ENCODE results near the gene TPGS1. TPM values are rescaled to one million over a fixed set of nuclear protein-coding genes. Genes with fewer than 3 reads are reported as not detected.

TPGS1 gene
- total and polyA plus RNA-seq, 2 of the 8 experiments (the other 6 are each of a cell fraction or from before 2014, with no cell fraction given) = 9.1 to 10.6 TPM

DNA sequence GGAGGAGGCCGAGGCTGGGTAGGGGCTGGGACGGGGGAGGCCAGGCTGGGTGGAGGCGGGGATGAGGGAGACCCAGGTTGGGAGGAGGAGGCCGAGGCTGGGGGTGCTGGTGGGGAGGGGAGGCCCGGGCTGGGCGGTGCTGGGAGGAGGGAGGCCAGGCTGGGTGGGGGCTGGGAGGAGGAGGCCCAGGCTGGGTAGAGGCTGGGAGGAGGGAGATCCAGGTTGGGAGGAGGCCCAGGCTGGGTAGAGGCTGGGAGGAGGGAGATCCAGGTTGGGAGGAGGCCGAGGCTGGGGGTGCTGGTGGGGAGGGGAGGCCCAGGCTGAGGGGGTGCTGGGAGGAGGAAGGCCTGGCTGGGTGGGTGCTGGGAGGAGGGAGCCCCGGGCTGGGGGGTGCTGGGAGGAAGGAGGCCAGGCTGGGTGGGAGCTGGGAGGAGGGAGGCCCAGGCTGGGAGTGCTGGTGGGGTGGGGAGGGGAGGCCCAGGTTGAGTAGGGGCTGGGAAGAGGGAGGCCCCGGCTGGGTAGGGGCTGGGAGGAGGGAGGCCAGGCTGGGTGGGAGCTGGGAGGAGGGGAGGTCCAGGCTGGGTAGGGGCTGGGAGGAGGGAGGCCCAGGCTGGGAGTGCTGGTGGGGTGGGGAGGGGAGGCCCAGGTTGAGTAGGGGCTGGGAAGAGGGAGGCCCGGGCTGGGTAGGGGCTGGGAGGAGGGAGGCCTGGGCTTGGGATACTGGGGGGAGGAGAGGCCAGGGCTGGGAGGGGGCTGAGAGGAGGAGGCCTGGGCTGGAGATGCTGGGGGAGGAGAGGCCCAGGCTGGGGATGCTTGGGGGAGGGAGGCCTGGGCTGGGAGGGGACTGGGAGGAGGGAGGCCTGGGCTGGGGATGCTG, 10.7 kb downstream of the TPGS1 start (continued):
- TF ChIP-seq EP300 (IDR thresholded peaks at IDR 0.05; ENCODE audit: borderline replicate concordance in 1 of 2, low read depth in 2 of 2, low read length in 2 of 2) (no peak), BRCA1 (IDR thresholded peaks at IDR 0.05; ENCODE audit: low read depth, low read length) (no peak), HDAC2 (IDR thresholded peaks at IDR 0.05; ENCODE audit: borderline replicate concordance in 1 of 2, low read depth in 2 of 2, low read length in 2 of 2) (no peak)
- TF ChIP-seq, protein P1, sequence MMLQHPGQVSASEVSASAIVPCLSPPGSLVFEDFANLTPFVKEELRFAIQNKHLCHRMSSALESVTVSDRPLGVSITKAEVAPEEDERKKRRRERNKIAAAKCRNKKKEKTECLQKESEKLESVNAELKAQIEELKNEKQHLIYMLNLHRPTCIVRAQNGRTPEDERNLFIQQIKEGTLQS (IDR thresholded peaks at IDR 0.05; ENCODE audit: insufficient read depth, low read depth, low read length) = no peak
- TF ChIP-seq, protein P2, sequence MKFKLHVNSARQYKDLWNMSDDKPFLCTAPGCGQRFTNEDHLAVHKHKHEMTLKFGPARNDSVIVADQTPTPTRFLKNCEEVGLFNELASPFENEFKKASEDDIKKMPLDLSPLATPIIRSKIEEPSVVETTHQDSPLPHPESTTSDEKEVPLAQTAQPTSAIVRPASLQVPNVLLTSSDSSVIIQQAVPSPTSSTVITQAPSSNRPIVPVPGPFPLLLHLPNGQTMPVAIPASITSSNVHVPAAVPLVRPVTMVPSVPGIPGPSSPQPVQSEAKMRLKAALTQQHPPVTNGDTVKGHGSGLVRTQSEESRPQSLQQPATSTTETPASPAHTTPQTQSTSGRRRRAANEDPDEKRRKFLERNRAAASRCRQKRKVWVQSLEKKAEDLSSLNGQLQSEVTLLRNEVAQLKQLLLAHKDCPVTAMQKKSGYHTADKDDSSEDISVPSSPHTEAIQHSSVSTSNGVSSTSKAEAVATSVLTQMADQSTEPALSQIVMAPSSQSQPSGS (IDR thresholded peaks at IDR 0.05; ENCODE audit: low read length) = no peak
